ENCODE results near the gene CEACAM4.
"Not testable (repeated sequence)": the region's sequence is repeated elsewhere in the genome, so short reads cannot be mapped to it uniquely, and the experiment has no call there.

Gene CEACAM4

GRCh38 chr19:41581068-41581467 lies 45.8 kb downstream of the CEACAM4 start:
- not testable (repeated sequence) for H3K27me3 ChIP-seq (ENCODE audit: control insufficient read depth, insufficient read depth, low read length); H3K9ac ChIP-seq (ENCODE audit: low read length); H3K4me3 ChIP-seq (ENCODE audit: low read length); H3K9me3 ChIP-seq (ENCODE audit: control insufficient read depth, low read length); H3K36me3 ChIP-seq (ENCODE audit: control insufficient read depth, insufficient read depth, low read length); H3K4me1 ChIP-seq (ENCODE audit: control insufficient read depth, insufficient read depth, low read length)

GRCh38 chr19:41578886-41579285 lies 48.0 kb downstream of the CEACAM4 start:
- H3K9me3 ChIP-seq (ENCODE audit: control insufficient read depth, low read length) = no peaks in the 10 kb centered on the region
- no peaks in the 10 kb centered on the region for H3K4me1 ChIP-seq (ENCODE audit: control insufficient read depth, insufficient read depth, low read length)
- H3K36me3 ChIP-seq (ENCODE audit: control insufficient read depth, insufficient read depth, low read length) = no peaks in the 10 kb centered on the region
- H3K9ac ChIP-seq (ENCODE audit: low read length) = no peak overlapping the region
- no peak overlapping the region for H3K4me3 ChIP-seq (ENCODE audit: low read length)
- H3K27me3 ChIP-seq (ENCODE audit: control insufficient read depth, insufficient read depth, low read length) = no peaks in the 10 kb centered on the region

GRCh38 chr19:41577833-41578232 lies 49.0 kb downstream of the CEACAM4 start:
- peaks cover 4% of the 10 kb centered on the region for H3K27me3 ChIP-seq (ENCODE audit: control insufficient read depth, insufficient read depth, low read length)

DNA sequence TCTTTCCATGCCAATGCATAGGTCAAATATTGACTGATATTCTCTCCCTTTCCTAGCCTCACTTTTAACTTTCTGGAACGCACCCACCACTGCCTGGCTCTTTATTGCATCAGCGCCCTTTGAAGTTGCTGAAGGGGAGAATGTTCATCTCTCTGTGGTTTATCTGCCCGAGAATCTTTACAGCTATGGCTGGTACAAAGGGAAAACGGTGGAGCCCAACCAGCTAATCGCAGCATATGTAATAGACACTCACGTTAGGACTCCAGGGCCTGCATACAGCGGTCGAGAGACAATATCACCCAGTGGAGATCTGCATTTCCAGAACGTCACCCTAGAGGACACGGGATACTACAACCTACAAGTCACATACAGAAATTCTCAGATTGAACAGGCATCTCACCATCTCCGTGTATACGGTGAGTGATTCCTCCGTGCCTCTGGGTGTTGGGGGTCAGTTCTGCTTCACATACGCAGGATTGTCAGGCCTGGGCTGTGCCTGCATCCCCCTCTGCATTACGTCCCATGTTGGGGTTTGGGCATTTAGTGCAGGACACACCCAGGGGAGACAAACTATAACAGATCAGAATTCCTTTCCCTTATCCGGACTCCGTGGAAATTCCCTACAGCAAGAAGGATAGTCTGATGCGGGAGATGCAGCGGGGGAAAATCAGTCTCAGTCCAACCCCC lies 49.6 kb downstream of the CEACAM4 start:
- no peaks in the 10 kb centered on the region for H3K4me1 ChIP-seq (ENCODE audit: control insufficient read depth, insufficient read depth, low read length)
- no peak overlapping the region for H3K9ac ChIP-seq (ENCODE audit: low read length)
- H3K27me3 ChIP-seq (ENCODE audit: control insufficient read depth, insufficient read depth, low read length) = peaks cover 4% of the 10 kb centered on the region
- H3K9me3 ChIP-seq (ENCODE audit: control insufficient read depth, low read length) = no peaks in the 10 kb centered on the region
- no peaks in the 10 kb centered on the region for H3K36me3 ChIP-seq (ENCODE audit: control insufficient read depth, insufficient read depth, low read length)
- no peak overlapping the region for H3K4me3 ChIP-seq (ENCODE audit: low read length)

More at GRCh38 chr19:41577833-41578232, 49.0 kb downstream of the CEACAM4 start:
- Histone ChIP-seq H3K4me3 (ENCODE audit: low read length) (no peak overlapping the region), H3K9ac (ENCODE audit: low read length) (no peak overlapping the region), H3K36me3 (ENCODE audit: control insufficient read depth, insufficient read depth, low read length) (no peaks in the 10 kb centered on the region), H3K4me1 (ENCODE audit: control insufficient read depth, insufficient read depth, low read length) (no peaks in the 10 kb centered on the region), H3K9me3 (ENCODE audit: control insufficient read depth, low read length) (no peaks in the 10 kb centered on the region)

GRCh38 chr19:41575998-41576397 lies 50.9 kb downstream of the CEACAM4 start, which contains the start of gene CEACAM21:
CEACAM21 (plus strand) TSS chr19:41576166; CDS start chr19:41576275, 109 bp downstream.
- H3K36me3 ChIP-seq (ENCODE audit: control insufficient read depth, insufficient read depth, low read length) = no peaks in the 10 kb centered on the region
- H3K4me3 ChIP-seq (ENCODE audit: low read length) = no peak within 1 kb of the TSS
- H3K4me1 ChIP-seq (ENCODE audit: control insufficient read depth, insufficient read depth, low read length) = no peaks in the 10 kb centered on the region
- no peak within 1 kb of the TSS for H3K9ac ChIP-seq (ENCODE audit: low read length)
- peaks cover 7% of the 10 kb centered on the region for H3K27me3 ChIP-seq (ENCODE audit: control insufficient read depth, insufficient read depth, low read length)
- H3K9me3 ChIP-seq (ENCODE audit: control insufficient read depth, low read length) = no peaks in the 10 kb centered on the region

DNA sequence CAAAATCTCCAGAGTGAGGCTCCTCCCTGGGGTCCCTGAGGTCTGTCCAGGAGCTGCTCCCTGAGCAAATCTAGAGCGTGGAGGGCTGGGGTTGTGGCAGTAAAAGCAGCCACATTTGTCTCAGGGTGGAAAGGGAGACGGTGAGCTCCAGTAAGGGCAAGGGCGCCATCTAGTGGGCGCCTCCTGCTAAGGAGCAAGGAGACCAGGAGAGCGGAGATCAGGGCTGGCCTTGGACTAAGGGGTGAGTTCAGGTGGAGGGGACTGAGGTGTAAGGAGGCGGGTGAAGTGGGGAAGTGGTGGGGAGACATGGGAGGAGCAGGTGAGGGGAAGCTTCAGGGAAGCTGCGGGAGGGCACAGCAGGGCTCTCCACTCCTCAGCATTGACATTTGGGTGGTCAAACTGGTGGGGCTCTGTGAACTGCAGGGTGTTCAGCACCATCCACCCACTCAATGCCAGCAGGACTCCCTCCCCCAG lies 56.2 kb downstream of the CEACAM4 start:
- no peaks in the 10 kb centered on the region for H3K9me3 ChIP-seq (ENCODE audit: control insufficient read depth, low read length)
- no peak overlapping the region for H3K4me3 ChIP-seq (ENCODE audit: low read length)
- H3K36me3 ChIP-seq (ENCODE audit: control insufficient read depth, insufficient read depth, low read length) = no peaks in the 10 kb centered on the region
- no peaks in the 10 kb centered on the region for H3K4me1 ChIP-seq (ENCODE audit: control insufficient read depth, insufficient read depth, low read length)
- peaks cover 26% of the 10 kb centered on the region for H3K27me3 ChIP-seq (ENCODE audit: control insufficient read depth, insufficient read depth, low read length)
- no peak overlapping the region for H3K9ac ChIP-seq (ENCODE audit: low read length)

GRCh38 chr19:41570179-41570578 lies 56.7 kb downstream of the CEACAM4 start:
- Histone ChIP-seq H3K36me3 (ENCODE audit: control insufficient read depth, insufficient read depth, low read length) (no peaks in the 10 kb centered on the region), H3K9me3 (ENCODE audit: control insufficient read depth, low read length) (no peaks in the 10 kb centered on the region), H3K9ac (ENCODE audit: low read length) (no peak overlapping the region), H3K4me1 (ENCODE audit: control insufficient read depth, insufficient read depth, low read length) (no peaks in the 10 kb centered on the region), H3K27me3 (ENCODE audit: control insufficient read depth, insufficient read depth, low read length) (peaks cover 31% of the 10 kb centered on the region), H3K4me3 (ENCODE audit: low read length) (no peak overlapping the region)

DNA sequence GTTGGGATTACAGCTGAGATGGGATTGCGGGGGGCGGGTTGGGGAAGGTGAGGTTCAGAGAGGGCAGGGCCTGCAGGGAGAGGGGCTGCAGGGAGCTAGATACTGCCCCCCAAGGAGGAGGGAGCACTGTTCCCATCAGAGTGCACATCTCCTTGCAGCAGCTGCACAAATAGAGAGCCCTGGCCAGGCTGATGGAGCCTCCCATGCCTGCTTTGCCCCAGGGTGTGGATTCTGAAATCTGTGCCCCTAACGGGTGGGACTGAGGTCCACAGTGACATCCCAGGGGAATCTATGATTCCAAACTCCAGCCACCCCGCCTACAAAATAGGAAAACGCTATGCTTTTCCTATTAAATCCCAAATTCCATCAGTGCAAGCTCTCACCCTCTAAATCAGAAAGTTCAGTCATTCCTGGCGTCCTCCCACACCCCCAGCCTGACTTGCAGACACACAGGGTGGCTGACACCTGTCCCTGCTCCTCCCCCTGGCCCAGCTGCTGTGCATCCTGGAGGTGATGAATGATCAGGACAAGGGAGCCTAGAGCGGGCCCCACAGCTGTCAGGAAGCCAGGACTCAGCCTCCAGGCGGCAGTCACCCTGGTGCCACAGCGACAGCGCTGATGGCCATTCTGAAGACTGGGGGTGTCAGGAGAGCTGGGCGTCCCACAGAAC lies 57.3 kb downstream of the CEACAM4 start:
- peaks cover 36% of the 10 kb centered on the region for H3K27me3 ChIP-seq (ENCODE audit: control insufficient read depth, insufficient read depth, low read length)
- H3K36me3 ChIP-seq (ENCODE audit: control insufficient read depth, insufficient read depth, low read length) = no peaks in the 10 kb centered on the region
- H3K4me1 ChIP-seq (ENCODE audit: control insufficient read depth, insufficient read depth, low read length) = no peaks in the 10 kb centered on the region
- no peak overlapping the region for H3K4me3 ChIP-seq (ENCODE audit: low read length)
- no peak overlapping the region for H3K9ac ChIP-seq (ENCODE audit: low read length)
- no peaks in the 10 kb centered on the region for H3K9me3 ChIP-seq (ENCODE audit: control insufficient read depth, low read length)
